ENCODE data around the gene PCP4.

Gene PCP4

DNA sequence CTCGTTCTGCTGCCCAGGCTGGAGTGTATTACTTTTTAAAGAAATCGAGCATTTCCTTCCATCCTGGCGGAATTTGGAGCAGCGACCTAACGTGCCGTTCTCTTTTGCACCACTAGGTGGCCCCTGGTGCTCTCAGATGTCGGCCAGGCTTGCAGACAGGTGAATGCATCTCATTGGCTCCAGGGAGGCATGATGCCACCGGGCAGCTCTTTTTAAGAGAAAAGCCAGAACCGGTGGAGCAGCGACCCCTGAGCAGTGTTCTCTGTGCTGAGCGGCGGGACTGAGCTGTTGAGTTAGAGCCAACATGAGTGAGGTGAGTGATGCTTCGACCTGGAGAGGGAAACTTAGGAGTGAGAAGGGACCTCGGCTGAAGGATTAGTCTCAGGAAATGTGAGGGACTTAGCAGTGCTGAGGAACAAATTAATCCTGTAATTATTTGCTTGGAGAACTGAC lies at the start of gene PCP4:
TSS of gene PCP4 (plus strand) at position 241 of the 453 bp plus-strand sequence. CDS start at position 305, 64 bp downstream.
- DNase-seq = no peak

- no peak for DNase-seq
Observed at GRCh38 chr21:39818557-39818956, 48.7 kb upstream of the PCP4 start.

GRCh38 chr21:39822042-39822441 lies 45.2 kb upstream of the PCP4 start:
- DNase-seq = no peak

DNA sequence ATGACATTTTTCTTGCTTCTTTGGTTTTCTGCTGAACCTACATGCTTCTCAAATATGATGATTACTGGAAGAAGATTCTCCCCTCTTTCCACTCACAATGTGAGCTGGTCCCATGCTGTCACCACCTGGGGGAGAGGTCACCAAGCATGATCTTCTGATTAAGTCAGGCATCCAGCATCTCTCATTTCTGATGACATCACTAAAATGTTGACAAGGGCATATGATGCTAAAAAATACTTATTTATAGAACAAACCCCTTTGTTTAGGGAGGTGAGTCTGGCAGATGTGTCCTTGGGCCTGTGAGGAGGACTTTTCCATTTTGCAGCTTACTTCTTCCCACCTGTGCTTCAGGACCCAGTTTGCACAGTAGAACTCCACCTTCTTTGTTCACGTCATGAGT lies 42.0 kb upstream of the PCP4 start:
- DNase-seq = no peak

- DNase-seq = no peak
Observed at GRCh38 chr21:39834543-39834942, 32.7 kb upstream of the PCP4 start.

DNA sequence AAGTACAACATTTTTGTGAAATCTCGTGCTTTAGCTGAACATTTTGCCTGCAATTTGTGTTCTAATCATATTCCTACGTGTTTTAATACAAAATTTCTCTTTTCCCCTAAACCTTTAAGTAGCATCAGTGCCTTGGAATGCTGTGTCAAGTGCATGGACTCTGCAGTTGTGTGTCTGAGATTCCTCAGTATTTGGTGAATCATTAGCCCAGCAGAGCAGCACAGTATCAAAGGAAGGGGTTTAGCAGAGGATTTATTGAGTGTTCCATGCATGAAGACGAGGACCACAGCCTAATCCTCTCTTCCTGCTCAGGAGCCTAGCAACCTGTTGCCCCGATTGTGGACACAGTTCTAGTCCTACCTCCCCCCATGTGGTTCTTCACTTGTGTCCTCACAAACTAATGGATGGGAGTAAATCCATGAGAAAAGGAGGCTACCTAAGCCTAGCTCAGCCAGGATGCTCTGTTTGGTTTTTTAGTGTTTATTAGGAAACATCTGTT lies 29.3 kb upstream of the PCP4 start:
- no peak for DNase-seq

- DNase-seq = no peak
Observed at GRCh38 chr21:39840373-39841097, 26.7 kb upstream of the PCP4 start.

- DNase-seq = no peak
Observed at GRCh38 chr21:39842741-39843459, 24.3 kb upstream of the PCP4 start.

GRCh38 chr21:39843483-39843882 lies 23.8 kb upstream of the PCP4 start:
- no peak for DNase-seq

DNA sequence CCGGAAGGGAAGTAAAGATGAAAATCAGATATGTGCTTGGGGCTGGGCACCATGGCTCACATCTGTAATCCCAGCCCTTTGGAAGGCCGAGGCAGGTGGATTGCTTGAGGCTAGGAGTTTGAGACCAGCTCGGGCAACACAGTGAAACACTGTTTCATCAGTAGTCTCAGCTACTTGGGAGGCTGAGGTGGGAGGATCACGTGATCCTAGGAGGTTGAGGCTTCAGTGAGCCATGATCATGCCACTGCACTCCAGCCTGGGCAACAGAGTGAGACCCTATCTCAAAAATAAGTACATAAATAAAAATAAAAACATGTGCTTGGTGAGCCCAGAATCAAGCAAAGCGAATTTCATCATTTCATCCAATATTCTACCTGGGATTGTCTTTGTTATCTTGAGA lies 23.3 kb upstream of the PCP4 start:
- DNase-seq = no peak

DNA sequence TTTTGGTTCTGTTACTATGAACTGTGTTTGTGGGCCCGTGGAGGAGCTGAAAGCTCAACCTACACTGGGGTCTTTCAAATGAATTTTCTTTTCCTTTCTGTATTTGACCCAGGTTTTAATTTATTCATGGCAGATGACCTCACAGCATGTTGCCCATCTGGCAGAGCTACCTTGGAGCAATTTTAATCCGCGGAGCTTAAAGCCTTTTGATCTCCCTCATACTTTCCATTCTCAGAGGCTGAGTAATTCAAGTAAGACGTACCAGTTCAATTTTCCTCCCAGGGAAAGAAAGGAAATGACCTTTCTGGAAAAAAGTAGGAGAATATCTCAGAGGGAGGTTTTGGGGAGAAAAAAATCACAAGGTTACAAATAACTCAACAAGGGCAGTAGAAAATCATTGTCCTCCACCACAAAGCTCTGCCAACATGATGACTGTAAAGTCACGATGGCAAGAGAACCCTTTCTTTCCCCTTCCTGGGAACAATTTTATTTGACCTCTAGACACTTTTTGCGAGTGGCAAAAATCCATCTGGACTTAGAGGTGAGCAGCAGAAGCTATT lies 21.6 kb upstream of the PCP4 start:
- DNase-seq = no peak

- DNase-seq = no peak
Observed at GRCh38 chr21:39847877-39848276, 19.4 kb upstream of the PCP4 start.

DNA sequence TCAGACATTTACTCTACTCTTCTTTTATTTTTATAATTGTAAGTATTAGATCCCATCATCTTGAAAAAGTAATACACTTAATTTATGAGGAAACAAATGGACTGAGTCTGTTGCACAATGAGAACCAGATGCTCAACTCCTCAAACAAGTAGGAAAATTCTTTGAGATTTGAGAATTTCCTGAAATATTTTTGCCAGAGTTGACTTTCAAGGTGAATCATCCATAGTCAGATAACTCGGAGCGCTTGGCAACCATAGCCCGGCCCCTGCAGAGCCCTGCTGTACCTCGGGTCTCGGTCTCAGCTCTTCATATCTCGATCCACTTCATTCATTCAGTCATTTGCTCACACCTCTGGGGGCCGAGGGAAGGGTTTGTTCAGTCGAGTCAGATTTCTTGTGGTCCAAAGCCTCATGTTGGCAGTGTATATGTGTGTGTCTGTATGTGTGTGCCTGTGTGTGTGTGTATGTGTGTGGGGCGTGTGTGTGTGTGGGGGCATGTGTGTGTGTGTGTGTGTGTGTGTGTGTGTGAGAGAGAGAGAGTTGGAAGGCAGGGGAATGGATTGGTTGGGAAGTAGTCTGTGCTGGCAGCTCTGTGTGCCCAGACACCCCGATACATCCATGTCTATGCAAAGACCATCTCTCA lies 18.1 kb upstream of the PCP4 start:
- no peak for DNase-seq

DNA sequence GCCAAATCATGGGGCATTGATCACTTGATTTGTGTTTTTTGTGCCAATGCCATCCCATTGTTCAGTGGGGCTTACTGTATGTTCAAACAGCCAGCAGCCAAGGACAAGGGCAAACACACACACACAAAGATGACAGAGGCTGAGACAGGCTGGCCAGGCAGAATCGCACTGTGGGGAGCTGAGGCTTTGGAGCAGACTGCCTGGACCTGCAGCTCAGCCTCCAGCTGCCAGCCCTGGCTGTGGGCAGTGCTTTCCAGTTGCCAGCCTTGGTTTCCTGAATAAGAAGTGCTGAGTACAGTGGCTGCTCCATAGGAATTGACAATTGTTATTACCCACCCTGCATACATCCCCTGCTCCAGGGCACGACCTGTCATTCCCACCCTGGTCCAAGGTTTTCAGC lies 16.9 kb upstream of the PCP4 start:
- DNase-seq = no peak

GRCh38 chr21:39851002-39851618 lies 16.1 kb upstream of the PCP4 start:
- no peak for DNase-seq

- no peak for DNase-seq
Observed at GRCh38 chr21:39852021-39852721, 15.1 kb upstream of the PCP4 start.

- DNase-seq = no peak
Observed at GRCh38 chr21:39852726-39853500, 14.3 kb upstream of the PCP4 start.

- DNase-seq = no peak
Observed at GRCh38 chr21:39854572-39854971, 12.7 kb upstream of the PCP4 start.

DNA sequence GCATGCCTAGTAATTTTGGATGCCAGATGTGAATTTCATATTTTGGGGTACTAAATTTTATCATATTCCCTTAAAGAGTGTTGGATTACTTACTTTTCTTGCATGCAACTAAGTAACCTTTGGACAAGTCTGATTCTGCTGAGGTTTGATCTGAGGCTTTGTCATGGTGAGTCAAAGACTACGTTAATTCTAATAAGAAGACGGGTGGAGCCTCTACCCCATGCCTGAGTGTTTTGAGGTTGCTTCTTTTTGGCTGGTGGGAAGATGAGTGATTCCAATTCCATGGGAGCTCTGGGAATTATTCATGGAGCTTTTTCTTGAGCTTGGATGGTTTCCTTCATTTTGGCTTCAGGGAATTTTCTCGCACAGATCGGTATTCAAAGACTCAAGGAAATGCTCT lies 11.6 kb upstream of the PCP4 start:
- DNase-seq = no peak

- DNase-seq = no peak
Observed at GRCh38 chr21:39860600-39860999, 6.6 kb upstream of the PCP4 start.

GRCh38 chr21:39863111-39863510 lies 4.1 kb upstream of the PCP4 start:
- DNase-seq = peak; percentile 65

- DNase-seq = no peak
Observed at GRCh38 chr21:39866093-39866492, 1.1 kb upstream of the PCP4 start.

All from NCI-H187 treated with DMSO at 0.1 percent for 48 hours (cell line).